Measurements from ENCODE around the gene TNFRSF12A. TPM values are rescaled to one million over a fixed set of nuclear protein-coding genes. Genes with fewer than 3 reads are reported as not detected.

The TNFRSF12A gene
- total and polyA plus RNA-seq, 10 of the 15 experiments (the other 5 are each of a cell fraction or from before 2014, with no cell fraction given) = 0.35 to 1.7 (median 1.2) TPM; not detected in 2

- H3K27me3 ChIP-seq (replicated peaks in 1 of 2; ENCODE audit: control insufficient read depth in 2 of 2, insufficient read depth in 2 of 2, low read length in 1 of 2) = no peaks in the 10 kb centered on the region
- H3K4me1 ChIP-seq (ENCODE audit: control insufficient read depth, insufficient read depth, low read length) = peaks cover 16% of the 10 kb centered on the region
- ChIA-PET SMC1A (ENCODE audit: uncharacterized antibody, unreplicated experiment) (interaction anchor here (1.7 kb wide), 1 partner anchor 24 kb away, joined by 5 read pairs; no protein-coding TSS in a partner anchor), RAD21 (ENCODE audit: unreplicated experiment) (interaction anchor here (1.0 kb wide), 1 partner anchor 73 kb away, joined by 3 read pairs; no protein-coding TSS in a partner anchor), CTCF (interaction anchor here (1.5 to 1.7 kb wide), 3 partner anchors 25 to 73 kb away, joined by 4 to 8 read pairs (median 5); no protein-coding TSS in a partner anchor), POLR2A (no interaction called here)
- no peak overlapping the region for H3K4me3 ChIP-seq
- in situ Hi-C loops (cut with MboI) (no loop called here), intact Hi-C loops (cut with micrococcal nuclease; ENCODE audit: unreplicated experiment) (no loop called here)
- FAIRE-seq (no peak), DNase-seq (ENCODE audit: low read depth, low spot score) (no peak), ATAC-seq (no peak)
- 72% methylated on average over 18 of the region's 19 CpGs for WGBS (ENCODE audit: insufficient coverage, insufficient replicate concordance, low lambda C conversion rate, missing lambda C conversion rate)
- no peaks in the 10 kb centered on the region for H3K9me3 ChIP-seq (replicated peaks; ENCODE audit: control insufficient read depth, insufficient read depth, low read length)
- no TSS peak for BruUV-seq (replicated peaks)
- H3K9ac ChIP-seq (ENCODE audit: control insufficient read depth, insufficient read depth, low read length) = no peak overlapping the region
- H3K36me3 ChIP-seq (ENCODE audit: control insufficient read depth in 2 of 2, insufficient read depth in 2 of 2, low read length in 1 of 2) = no peaks in the 10 kb centered on the region
- no peak overlapping the region for H3K27ac ChIP-seq (ENCODE audit: control insufficient read depth, insufficient read depth)
- H3K79me2 ChIP-seq (ENCODE audit: control insufficient read depth, insufficient read depth, low read length) = no peaks in the 10 kb centered on the region
- H4K20me1 ChIP-seq (ENCODE audit: control insufficient read depth, insufficient read depth) = no peaks in the 10 kb centered on the region
- no peak for TF ChIP-seq DPF2 (IDR thresholded peaks at IDR 0.05)
- no peak for TF ChIP-seq NFYA (IDR thresholded peaks at IDR 0.05; ENCODE audit: borderline replicate concordance, low read depth, low read length)
- TF ChIP-seq NR2F1 (conservative IDR thresholded peaks at IDR 0.05) = no peak
- no peak for TF ChIP-seq CBX3 (IDR thresholded peaks at IDR 0.05; ENCODE audit: borderline replicate concordance, low read depth)
- no peak for TF ChIP-seq REST (IDR thresholded peaks at IDR 0.05; ENCODE audit: low read depth, low read length)
- TF ChIP-seq SREBF1 (IDR thresholded peaks at IDR 0.05; ENCODE audit: low read length) = no peak
- TF ChIP-seq TCF12 (IDR thresholded peaks at IDR 0.05; ENCODE audit: low read depth, low read length) = no peak
- no peak overlapping the region for H3K4me2 ChIP-seq (ENCODE audit: control insufficient read depth, insufficient read depth)
- H2AFZ ChIP-seq (ENCODE audit: control insufficient read depth, low read depth, low read length) = no peak overlapping the region
Measured at GRCh38 chr16:3056336-3057180, 36.4 kb downstream of the TNFRSF12A start.
